ENCODE measurements around the gene CHCHD5.

The CHCHD5 gene

DNA sequence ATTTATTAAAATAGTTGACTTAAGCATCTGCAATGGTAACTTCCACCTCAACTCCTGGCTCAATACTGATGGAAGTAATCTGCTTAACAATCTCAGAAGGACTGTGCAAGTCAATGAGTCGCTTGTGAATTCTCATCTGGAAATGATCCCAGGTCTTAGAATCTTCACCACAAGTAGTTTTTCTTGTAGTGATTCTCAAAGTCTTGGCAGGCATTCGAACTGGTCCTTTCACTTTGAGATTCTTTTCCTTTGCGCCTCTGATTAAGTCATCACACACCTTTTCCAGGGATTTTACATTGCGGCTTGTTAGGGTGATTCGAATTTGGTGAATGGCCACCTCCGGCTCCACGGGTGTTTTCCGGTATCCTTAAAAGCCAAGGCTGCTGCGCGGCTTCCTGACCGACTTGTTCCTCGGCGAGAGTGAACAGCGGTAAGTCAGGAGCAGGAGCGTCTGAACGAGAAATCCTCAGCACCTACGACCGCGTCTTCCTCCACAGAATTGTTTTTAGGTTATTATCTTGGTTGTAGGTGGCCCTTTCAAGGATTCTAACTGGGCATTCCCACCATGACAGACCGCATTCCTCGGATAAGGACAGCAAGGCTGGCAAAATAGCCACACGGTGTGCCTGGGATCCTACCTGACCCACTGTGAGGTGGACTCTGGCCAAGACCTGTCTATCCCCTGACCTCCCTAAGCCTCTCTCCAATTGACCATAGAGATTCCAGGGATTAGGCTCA, 37.5 kb downstream of the CHCHD5 start:
- peak overlapping the region; percentile 68 for H3K27ac ChIP-seq

GRCh38 chr2:112622528-112622849, 38.1 kb downstream of the CHCHD5 start:
- no peak for DNase-seq (ENCODE audit: low read depth, low spot score)
- H3K27ac ChIP-seq: peak overlapping the region; percentile 68

More for the DNA sequence above, 37.5 kb downstream of the CHCHD5 start:
- DNase-seq (ENCODE audit: low read depth, low spot score): no peak

GRCh38 chr2:112623913-112624777, 39.7 kb downstream of the CHCHD5 start:
- peak; percentile 95 for DNase-seq (ENCODE audit: low read depth, low spot score)
- H3K27ac ChIP-seq: peak overlapping the region; percentile 99

GRCh38 chr2:112625474-112626114, 41.2 kb downstream of the CHCHD5 start:
- no peak for DNase-seq (ENCODE audit: low read depth, low spot score)
- peak overlapping the region; percentile 99 for H3K27ac ChIP-seq

- peak overlapping the region; percentile 99 for H3K27ac ChIP-seq
- no peak for DNase-seq (ENCODE audit: low read depth, low spot score)
These were observed 42.2 kb downstream of the CHCHD5 start for GRCh38 chr2:112626604-112627059.

GRCh38 chr2:112627060-112628040, 42.9 kb downstream of the CHCHD5 start:
- DNase-seq (ENCODE audit: low read depth, low spot score): no peak
- H3K27ac ChIP-seq: peak overlapping the region; percentile 99

DNA sequence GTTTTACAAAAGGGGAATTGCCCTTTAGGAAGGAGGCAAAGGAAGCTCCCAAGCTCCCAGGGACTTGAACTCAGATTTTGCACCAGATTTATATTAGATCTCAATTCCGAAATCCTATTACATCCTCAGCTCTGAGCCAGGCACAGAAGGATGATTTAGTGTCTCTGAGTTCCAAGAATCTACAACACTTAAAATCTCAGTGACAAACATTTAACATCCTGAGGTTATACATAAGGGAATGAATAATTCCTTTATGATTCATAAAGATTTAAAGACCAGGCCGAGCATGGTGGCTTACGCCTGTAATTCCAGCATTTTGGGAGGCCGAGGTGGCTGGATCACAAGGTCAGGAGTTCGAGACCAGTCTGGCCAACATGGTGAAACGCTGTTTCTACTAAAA, 44.8 kb downstream of the CHCHD5 start:
- H3K27ac ChIP-seq: peak overlapping the region; percentile 99
- no peak for DNase-seq (ENCODE audit: low read depth, low spot score)

DNA sequence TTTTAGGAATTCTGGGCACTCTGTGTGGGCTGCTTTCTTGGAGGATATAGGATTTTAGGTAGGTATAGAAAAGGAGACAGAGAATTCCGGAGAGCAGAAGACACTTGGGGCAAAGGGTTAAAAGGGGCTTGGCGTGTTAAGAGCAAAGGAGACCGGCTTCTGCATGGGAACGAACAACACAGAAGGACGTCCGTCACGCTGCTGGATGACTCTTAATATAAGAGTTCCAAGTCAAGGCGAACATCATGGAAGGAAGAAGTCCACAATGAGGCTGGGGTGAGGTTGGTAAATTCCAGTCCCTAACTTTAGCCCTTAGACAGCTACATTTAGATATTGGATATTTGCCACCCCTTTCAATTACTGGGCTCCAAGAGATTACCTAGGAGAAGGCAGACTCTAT, 45.4 kb downstream of the CHCHD5 start:
- no peak overlapping the region for H3K27ac ChIP-seq

DNA sequence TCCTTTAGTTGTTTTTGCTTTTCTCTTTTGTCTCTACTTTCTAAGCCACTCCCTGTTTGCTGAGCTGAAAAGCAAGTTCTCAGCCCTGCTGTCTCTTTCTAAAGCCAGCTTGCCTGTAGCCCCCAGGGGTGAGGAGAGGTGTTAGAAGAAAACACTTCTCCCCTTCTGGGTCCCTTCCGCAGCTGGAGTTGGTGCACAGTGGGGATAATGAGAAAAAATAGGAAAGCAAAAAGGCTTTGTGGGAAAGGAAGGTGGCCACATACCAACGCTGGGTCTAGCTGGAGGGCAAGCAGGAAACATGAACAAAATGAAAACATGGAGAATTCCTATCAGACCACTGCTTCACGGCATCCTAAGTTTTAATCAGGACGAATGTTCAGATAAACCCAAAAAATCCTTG, 45.9 kb downstream of the CHCHD5 start:
- DNase-seq (ENCODE audit: low read depth, low spot score): no peak
- H3K27ac ChIP-seq: no peak overlapping the region

More for the DNA sequence above, 45.4 kb downstream of the CHCHD5 start:
- DNase-seq (ENCODE audit: low read depth, low spot score): no peak

- H3K27ac ChIP-seq: no peak overlapping the region
- DNase-seq (ENCODE audit: low read depth, low spot score): no peak
These were observed 49.3 kb downstream of the CHCHD5 start for GRCh38 chr2:112633708-112634107.

GRCh38 chr2:112634153-112634873, 49.9 kb downstream of the CHCHD5 start:
- H3K27ac ChIP-seq: no peak overlapping the region
- DNase-seq (ENCODE audit: low read depth, low spot score): no peak

GRCh38 chr2:112634874-112635157, 50.4 kb downstream of the CHCHD5 start:
- no peak overlapping the region for H3K27ac ChIP-seq
- DNase-seq (ENCODE audit: low read depth, low spot score): no peak

DNA sequence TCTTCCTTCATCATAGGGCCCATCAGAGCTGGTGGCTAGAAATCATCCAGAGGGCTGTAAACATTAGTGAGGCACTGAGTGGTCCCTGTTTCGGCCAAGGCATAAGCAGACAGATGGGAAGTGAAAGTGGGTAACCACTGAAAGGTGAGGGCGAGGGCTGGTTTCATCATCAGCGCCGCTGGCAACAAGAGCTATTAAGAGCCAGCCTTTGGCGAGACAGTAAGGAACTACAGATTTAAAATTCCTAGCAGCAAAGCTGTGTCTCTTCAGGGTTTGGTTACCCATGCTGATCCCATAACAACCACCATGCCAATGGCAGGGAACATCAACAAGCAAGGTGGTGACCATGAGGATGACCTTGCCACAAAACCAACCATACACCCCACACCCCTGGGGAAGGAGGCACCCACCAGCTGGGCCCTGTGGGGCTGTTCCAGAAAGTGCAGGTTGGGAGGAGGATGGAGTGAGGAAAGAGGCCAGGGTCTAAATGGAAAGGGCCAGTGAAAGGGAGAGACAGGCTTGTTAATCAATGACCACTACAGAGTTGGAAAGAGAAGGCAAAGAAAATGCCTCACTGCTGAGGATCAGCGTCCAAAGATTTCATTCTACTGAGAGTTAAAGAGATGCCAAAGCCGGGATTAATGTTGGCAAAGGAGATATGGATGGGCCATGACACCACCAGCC, 52.3 kb downstream of the CHCHD5 start:
- DNase-seq (ENCODE audit: low read depth, low spot score): no peak
- H3K27ac ChIP-seq: no peak overlapping the region

GRCh38 chr2:112637289-112637660, 52.9 kb downstream of the CHCHD5 start:
- no peak for DNase-seq (ENCODE audit: low read depth, low spot score)
- H3K27ac ChIP-seq: no peak overlapping the region
